Heart left ventricle (tissue), 16 donors: ENCODE measurements around the gene TMEM89. TPM values are rescaled to one million over a fixed set of nuclear protein-coding genes. Genes with fewer than 3 reads are reported as not detected.

Experiments
- ATAC-seq, 4 donors: fragments of 200-7000 bp; cut with Tn5 transposase; one replicate each; pipeline ENCODE4 v1.9.1; 2020 to 2022; ENCODE audit warnings: moderate library complexity in 4 of 4, mild to moderate bottlenecking in 3 of 4, moderate number of reproducible peaks in 1 of 4
- DNase-seq, 5 donors: peaks; one replicate each; pipeline ENCODE4 v3.0.0-alpha.2; 2020
- H3K27ac ChIP-seq, 12 donors: fragments of 200-600 bp; sonication (generic) in 4 of 12; one replicate each; pipeline versions ENCODE4 v1.5.0 to v1.8.0; 2016 to 2022; ENCODE audit warnings: mild to moderate bottlenecking in 2 of 12
- H3K27me3 ChIP-seq, 9 donors: fragments of 200-600 bp; sonication (generic) in 2 of 9; one replicate each; pipeline versions ENCODE4 v1.5.1 to v1.8.0; 2016 to 2022; ENCODE audit warnings: mild to moderate bottlenecking in 3 of 9
- H3K36me3 ChIP-seq, 9 donors: fragments of 200-600 bp; sonication (generic) in 2 of 9; one replicate each; pipeline versions ENCODE4 v1.5.0 to v1.8.0; 2018 to 2022; ENCODE audit warnings: mild to moderate bottlenecking in 2 of 9
- H3K4me1 ChIP-seq, 12 donors: fragments of 200-600 bp; sonication (generic) in 4 of 12; one replicate each; pipeline versions ENCODE4 v1.5.0 to v1.8.0; 2016 to 2022; ENCODE audit warnings: mild to moderate bottlenecking in 3 of 12
- H3K4me3 ChIP-seq, 12 donors: fragments of 200-600 bp; sonication (generic) in 4 of 12; one replicate each; pipeline versions ENCODE4 v1.5.0 to v1.8.0; 2017 to 2022; ENCODE audit warnings: mild to moderate bottlenecking in 9 of 12, moderate library complexity in 4 of 12
- H3K9me3 ChIP-seq, 12 donors: fragments of 200-600 bp; sonication (generic) in 4 of 12; one replicate each; pipeline versions ENCODE4 v1.5.0 to v1.8.0; 2016 to 2022; ENCODE audit warnings: mild to moderate bottlenecking in 1 of 12
- POLR2A ChIP-seq, 2 donors: fragments of 450-650 bp; IDR thresholded peaks; one replicate each; pipeline ENCODE4 v1.6.1; 2017; ENCODE audit warnings: antibody characterized with exemption in 2 of 2, mild to moderate bottlenecking in 2 of 2, moderate library complexity in 2 of 2
- WGBS, 4 donors: extraction: QIAGEN DNeasy Blood & Tissue Kit in 2 of 4; methylation state at CpG; one replicate each; pipeline versions ENCODE4 v1.1.5 to v1.1.7; 2013 to 2018; 5-methylcytosine and 5-hydroxymethylcytosine counted together
- intact Hi-C, 10 donors: fragments of 100-400 bp; cut with DNase I; formaldehyde crosslinking; loops; one replicate each; pipeline versions ENCODE4 v1.11.1 to v1.14.2; 2022
- polyA plus RNA-seq, 2 donors: library from polyadenylated mRNA; stranded (reverse); fragments of 200-250 nt; gene quantifications; one replicate each; pipeline ENCODE4 v1.2.3, GENCODE V29; 2013
- total RNA-seq, 9 donors: library from RNA; depleted of rRNA in 2 of 9; stranded (reverse); fragments of >200 nt in 2 of 9; fragmentation: NEBNext Ultra II Directional in 3 of 9; extraction: Animal tissue kit (Norgen Biotek cat#: 25700) in 3 of 9; gene quantifications; one replicate each; pipeline versions ENCODE4 v1.1.0 to v1.2.4, GENCODE V29; 2016 to 2023
- TF ChIP-seq, protein P1 (sequence below), 12 donors: fragments of 200-600 bp; sonication (generic) in 4 of 12; IDR thresholded peaks; one replicate each; pipeline versions ENCODE4 v1.5.0 to v1.8.0; 2018 to 2022; ENCODE audit warnings: antibody characterized with exemption in 12 of 12, mild to moderate bottlenecking in 5 of 12
- donor health status: ischemic (EF 13 %, LVEDD 7.1; RV severe dilation, severe dysfunction).
- donor health status: healthy with polysubstance abuse.
- donor health status: DM: no; HTN: yes; CAD: no.
- donor health status: DM: no; HTN: no; CAD: no.
- donor health status: ischemic (EF 25% LVEDD 6.9; RV normal size, moderate dysfunction).
- donor health status: ischemic (EF 25% LVEDD 5.7; RV mildly dilated, moderate dysfunction).
- donor health status: healthy.
- donor health status: DM: yes; HTN: yes; CAD: no.
- donor health status: ischemic (EF 35%, LVEDD 5.7; RV mildly dilated, moderate dysfunction).
- donor health status: nonischemic (EF 11% LVEDD 7.7; RV severe dilation, severe dysfunction).
- donor health status: DM: yes; HTN: yes; CAD: no.
- donor health status: PGD.
- donor health status: ischemic (EF 29% LVEDD 5.4; RV normal size, mild dysfunction).
- donor health status: nonischemic (EF 23%, LVEDD 6.1; RV moderate dilation, normal function).

Gene TMEM89
- total and polyA plus RNA-seq, 11 donors, result not detected

DNA sequence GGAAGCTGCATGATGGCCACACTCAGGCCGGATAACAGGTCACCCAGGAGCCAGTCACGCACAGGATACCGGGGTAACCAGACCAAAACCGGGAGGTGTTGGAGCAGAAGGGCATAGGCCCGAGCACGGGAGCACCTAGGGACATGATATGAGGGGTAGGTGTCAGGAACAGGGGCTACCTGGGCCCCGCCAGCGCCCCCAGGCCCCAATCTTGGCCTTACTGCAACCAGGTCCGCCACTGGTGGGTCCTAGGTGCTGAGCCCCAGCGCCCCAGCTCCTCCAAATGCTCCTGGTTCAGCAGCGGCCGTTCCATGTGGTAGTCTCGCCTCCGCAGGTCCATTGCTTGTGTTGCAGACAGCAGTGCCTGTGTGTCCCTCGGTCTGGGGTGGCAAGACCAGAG is 11.7 kb upstream of the TMEM89 start:
- WGBS, 4 donors, result 95 to 100% (median 97%) methylated on average over 3 to 15 of the region's 15 CpGs
- H3K9me3 ChIP-seq, result no peaks in the 10 kb centered on the region
- H3K27ac ChIP-seq, result no peak overlapping the region
- DNase-seq (peak in 2 of 5 donors; percentile 24 to 66), ATAC-seq (no peak)
- TF ChIP-seq POLR2A (IDR thresholded peaks at IDR 0.05), result no peak
- TF ChIP-seq, protein P1, sequence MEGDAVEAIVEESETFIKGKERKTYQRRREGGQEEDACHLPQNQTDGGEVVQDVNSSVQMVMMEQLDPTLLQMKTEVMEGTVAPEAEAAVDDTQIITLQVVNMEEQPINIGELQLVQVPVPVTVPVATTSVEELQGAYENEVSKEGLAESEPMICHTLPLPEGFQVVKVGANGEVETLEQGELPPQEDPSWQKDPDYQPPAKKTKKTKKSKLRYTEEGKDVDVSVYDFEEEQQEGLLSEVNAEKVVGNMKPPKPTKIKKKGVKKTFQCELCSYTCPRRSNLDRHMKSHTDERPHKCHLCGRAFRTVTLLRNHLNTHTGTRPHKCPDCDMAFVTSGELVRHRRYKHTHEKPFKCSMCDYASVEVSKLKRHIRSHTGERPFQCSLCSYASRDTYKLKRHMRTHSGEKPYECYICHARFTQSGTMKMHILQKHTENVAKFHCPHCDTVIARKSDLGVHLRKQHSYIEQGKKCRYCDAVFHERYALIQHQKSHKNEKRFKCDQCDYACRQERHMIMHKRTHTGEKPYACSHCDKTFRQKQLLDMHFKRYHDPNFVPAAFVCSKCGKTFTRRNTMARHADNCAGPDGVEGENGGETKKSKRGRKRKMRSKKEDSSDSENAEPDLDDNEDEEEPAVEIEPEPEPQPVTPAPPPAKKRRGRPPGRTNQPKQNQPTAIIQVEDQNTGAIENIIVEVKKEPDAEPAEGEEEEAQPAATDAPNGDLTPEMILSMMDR (IDR thresholded peaks at IDR 0.05), result no peak
- H3K4me1 ChIP-seq, result peaks cover 0 to 28% (median 19%) of the 10 kb centered on the region in 12 donors
- intact Hi-C loops, result loop anchor here in 1 of 10 donors (10.0 kb wide), 1 partner anchor 168 kb away; a partner anchor contains a TSS
- H3K4me3 ChIP-seq, result no peak overlapping the region
- peaks cover 0 to 51% (median 20%) of the 10 kb centered on the region in 9 donors for H3K36me3 ChIP-seq
- H3K27me3 ChIP-seq, result no peaks in the 10 kb centered on the region

DNA sequence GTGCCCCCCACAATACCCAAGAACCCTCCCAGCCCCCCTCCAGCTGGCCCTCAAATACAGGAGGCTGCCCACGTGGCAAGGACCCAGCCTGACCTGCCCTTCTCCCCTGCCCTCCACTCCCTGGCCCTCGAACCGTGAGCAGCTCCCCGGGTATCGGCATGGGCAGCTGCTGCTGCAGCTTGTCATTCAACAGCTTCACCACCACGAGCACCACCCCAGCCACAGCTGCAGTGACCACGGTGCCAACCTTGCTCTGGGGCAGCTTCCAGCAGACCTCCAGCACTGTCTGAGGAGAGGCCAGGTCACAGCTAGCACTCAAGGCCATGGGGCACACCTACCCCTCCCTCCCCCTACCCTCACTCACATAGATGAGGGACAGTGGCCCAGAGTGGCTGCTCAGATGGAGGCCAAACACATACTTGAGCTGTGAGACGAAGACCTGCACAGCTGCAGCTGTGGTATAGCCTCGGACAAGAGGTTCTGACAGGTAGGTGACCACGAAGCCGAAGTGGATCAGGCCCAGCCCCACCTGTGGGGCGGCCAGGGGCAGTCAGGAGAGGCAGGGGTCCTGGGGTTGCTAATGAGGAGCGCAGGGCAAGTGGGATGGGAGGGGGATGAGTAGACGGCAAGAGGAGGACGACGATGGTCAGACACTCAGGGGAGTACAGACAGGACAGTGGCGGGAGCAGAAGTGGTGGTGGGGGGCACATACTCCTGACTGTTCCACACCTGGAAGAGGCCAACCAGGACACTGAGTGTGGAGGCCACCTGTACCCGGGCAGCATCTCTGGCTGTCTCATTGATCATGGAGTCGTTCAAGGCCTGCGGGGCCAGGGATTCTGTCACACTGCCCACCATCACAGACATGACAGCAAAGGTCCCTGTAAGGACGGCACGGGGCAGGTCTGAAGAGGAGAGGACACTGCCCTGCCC is 10.2 kb upstream of the TMEM89 start:
- no peak for TF ChIP-seq POLR2A (IDR thresholded peaks at IDR 0.05)
- TF ChIP-seq, protein P1 (IDR thresholded peaks at IDR 0.05), result no peak
- intact Hi-C loops, result loop anchor here in 1 of 10 donors (10.0 kb wide), 1 partner anchor 167 kb away; a partner anchor contains a TSS
- 72 to 84% (median 83%) methylated on average over 17 to 22 of the region's 22 CpGs for WGBS, 4 donors
- peaks cover 0 to 66% (median 32%) of the 10 kb centered on the region in 9 donors for H3K36me3 ChIP-seq
- H3K27ac ChIP-seq, result no peak overlapping the region
- peaks cover 0 to 25% (median 19%) of the 10 kb centered on the region in 12 donors for H3K4me1 ChIP-seq
- ATAC-seq, result no peak
- H3K27me3 ChIP-seq, result no peaks in the 10 kb centered on the region
- H3K4me3 ChIP-seq, result no peak overlapping the region
- no peaks in the 10 kb centered on the region for H3K9me3 ChIP-seq
- peak in 2 of 5 donors; percentile 43 to 44 for DNase-seq

DNA sequence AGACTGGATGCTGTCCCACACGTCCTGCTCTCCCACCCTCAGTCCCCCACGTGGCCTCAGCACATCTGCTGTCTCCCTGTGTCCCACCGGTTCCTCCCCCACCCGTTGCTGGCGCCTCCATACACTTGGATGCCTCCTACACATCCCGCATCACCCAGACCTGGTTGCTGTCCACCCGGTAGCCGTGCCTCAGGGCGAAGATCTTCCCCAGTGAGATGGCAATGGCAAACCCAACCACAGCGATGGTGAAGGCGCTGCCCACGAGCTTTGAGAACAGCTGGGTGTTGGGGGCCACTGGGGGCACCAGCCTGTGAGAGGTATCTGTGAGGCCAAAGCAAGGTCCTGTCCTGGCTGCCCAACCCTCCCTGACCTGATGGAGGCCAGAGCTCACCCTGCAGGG is 9.3 kb upstream of the TMEM89 start:
- no peaks in the 10 kb centered on the region for H3K27me3 ChIP-seq
- peaks cover 0 to 16% (median 9%) of the 10 kb centered on the region in 12 donors for H3K4me1 ChIP-seq
- DNase-seq, result peak in 1 of 5 donors; percentile 21
- no peaks in the 10 kb centered on the region for H3K9me3 ChIP-seq
- 87 to 90% (median 88%) methylated on average over 12 of the region's 12 CpGs for WGBS, 4 donors
- H3K27ac ChIP-seq, result no peak overlapping the region
- intact Hi-C loops, result loop anchor here in 1 of 10 donors (10.0 kb wide), 1 partner anchor 166 kb away; a partner anchor contains a TSS
- no peak for ATAC-seq
- no peak for TF ChIP-seq POLR2A (IDR thresholded peaks at IDR 0.05)
- TF ChIP-seq, protein P1 (IDR thresholded peaks at IDR 0.05), result no peak
- peaks cover 0 to 75% (median 36%) of the 10 kb centered on the region in 9 donors for H3K36me3 ChIP-seq
- no peak overlapping the region for H3K4me3 ChIP-seq

DNA sequence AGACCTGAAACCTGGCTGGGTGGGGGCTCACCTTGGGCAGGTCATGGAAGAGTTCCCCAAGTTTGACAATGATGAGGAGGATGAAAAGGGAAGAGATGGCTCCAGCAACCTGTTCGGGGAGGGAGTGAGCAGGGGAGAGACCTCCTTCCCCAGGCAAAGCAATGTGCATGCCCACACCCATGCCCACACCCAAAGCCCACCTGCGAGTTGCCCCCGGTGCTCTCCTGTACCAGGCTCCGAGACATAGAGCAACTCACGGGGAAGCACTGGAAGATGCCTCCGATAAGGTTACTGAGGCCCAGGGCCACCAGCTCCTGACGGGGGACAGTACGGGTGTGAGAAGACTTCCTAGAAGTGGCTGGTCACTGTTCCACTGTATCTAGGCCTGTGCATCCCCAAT is 8.8 kb upstream of the TMEM89 start:
- H3K27me3 ChIP-seq, result no peaks in the 10 kb centered on the region
- WGBS, 4 donors, result 91 to 98% (median 95%) methylated on average over 6 to 8 of the region's 8 CpGs
- no peak for TF ChIP-seq POLR2A (IDR thresholded peaks at IDR 0.05)
- TF ChIP-seq, protein P1 (IDR thresholded peaks at IDR 0.05), result no peak
- H3K27ac ChIP-seq, result no peak overlapping the region
- H3K4me1 ChIP-seq, result peaks cover 0 to 14% (median 9%) of the 10 kb centered on the region in 12 donors
- no peak for ATAC-seq
- peaks cover 0 to 80% (median 39%) of the 10 kb centered on the region in 9 donors for H3K36me3 ChIP-seq
- no peak for DNase-seq
- H3K9me3 ChIP-seq, result no peaks in the 10 kb centered on the region
- intact Hi-C loops, result loop anchor here in 1 of 10 donors (10.0 kb wide), 1 partner anchor 166 kb away; a partner anchor contains a TSS
- H3K4me3 ChIP-seq, result no peak overlapping the region
